RPMI8226 (cell line): ENCODE data around the gene CHMP5.

Source experiments
- DNase-seq: peaks from one replicate; pipeline ENCODE4 v3.0.0-alpha.2; 2015

Gene CHMP5

DNA sequence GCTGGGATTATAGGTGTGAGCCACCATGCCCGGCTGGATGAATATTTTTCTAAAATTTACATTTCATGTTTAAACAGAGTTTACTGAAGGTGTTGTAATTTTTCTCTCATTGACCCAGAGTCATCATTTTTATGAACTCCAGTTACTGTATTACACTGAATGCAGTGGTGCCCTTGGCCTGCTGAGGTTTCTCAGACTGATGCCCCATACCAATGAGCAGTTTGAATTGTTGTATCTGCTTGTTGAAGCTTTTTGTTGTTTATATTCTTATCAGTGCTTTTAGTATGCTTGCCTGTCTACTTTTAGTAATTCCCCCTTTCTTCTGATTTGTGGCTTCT is 55.4 kb downstream of the CHMP5 start:
- no peak for DNase-seq

DNA sequence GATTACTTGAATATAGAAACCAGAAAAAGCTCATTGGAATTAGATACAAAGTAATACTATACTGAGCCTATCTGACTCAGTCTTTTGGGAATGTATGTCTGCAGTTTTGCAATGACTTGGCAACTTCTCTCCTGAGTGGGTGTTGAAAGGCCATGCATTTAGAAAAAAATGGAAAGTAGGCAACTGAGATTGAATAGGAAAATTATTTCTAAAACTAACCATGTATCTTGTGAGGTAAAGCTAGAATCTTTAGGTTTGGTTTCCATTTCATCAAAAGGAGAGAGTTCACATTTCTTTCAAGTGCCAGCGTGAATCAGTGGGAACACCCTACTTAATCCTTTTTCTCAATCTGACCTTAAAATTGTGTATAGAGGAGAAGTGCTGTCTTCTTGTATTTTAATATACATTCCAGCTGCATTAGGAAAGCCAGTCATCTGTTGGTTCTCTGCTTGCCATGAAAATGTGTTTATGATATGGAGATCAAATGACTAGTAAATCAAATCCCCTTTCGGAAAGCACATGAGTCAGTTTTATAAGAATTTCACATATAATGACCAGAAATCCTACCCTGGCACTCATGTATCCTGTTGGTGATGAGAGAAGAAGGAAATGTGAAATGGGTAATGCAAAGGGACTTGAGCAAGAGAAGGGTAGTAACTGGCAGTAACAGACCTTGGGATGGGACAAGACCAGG is 55.9 kb downstream of the CHMP5 start:
- no peak for DNase-seq

DNA sequence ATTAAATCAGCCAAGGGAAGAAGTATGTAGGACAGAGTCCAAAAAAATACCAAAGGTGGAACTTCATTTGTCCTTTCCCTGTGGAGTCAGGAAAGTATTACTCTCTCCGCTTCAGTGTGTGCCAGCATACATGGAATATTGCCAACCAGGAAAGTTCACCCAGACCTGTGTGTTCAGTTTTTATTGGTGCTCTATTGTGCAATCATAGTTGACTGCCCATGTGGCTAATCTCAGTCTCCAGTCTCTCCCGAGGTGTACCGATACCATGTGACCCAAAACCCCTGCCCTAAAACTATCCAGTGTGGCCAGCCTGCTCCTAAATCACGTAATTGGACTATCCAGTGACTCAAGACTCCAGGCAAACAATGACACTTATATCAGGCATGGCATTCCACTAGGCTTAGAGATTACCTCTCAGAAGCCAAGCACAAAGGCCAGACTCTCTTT is 64.3 kb downstream of the CHMP5 start:
- no peak for DNase-seq

DNA sequence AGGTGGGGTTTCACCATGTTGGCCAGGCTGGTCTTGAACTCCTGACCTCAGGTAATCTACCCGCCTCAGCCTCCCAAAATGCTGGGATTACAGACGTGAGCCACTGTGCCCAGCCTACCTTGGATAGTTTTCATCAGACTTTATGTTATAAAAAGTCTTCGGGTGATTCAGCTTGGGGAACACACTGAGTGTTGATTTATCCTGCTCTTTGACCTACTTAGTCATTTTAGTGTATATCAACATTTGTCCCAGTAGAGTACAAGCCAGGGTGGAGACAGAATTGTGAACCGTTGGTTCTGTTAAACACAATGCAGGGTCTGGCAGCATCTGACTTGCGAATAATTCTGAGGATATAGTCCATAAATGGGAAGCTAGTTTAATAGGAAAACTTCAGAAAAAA is 65.1 kb downstream of the CHMP5 start:
- DNase-seq, result no peak

DNA sequence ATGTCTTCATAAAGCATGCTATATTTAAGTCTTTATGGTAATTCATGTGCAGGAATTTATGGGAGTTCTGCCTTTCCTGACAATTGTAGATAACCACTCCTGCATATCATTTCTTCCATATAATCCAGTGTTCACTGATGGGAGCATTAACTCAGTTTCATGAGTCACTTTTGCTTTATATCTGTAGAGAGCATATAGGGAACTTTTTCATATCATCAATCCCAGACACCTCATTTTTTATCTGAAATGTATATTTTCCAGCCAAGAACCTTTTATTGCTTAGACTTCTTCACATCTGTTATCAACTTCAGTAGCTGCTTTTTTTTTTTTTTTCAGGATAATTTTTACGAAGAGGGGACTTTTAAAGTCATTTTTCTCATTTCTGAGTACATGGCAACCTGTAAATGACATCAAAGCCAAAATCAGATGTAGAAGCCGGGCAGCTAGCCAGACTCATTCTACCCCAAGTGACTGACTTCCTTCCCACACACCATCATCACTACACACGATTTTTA is 66.6 kb downstream of the CHMP5 start:
- DNase-seq, result no peak
